Measurements from ENCODE around the gene LRRC73.
A peak's percentile ranks its signal among the peaks of the same experiment; 100 is the strongest.
"Not testable (repeated sequence)": the region's sequence is repeated elsewhere in the genome, so short reads cannot be mapped to it uniquely, and the experiment has no call there.

LRRC73 gene

GRCh38 chr6:43509984-43510826, at the start of gene LRRC73:
Gene LRRC73 (minus strand): TSS chr6:43510346. CDS start chr6:43509785, 561 bp downstream.
- DNase-seq (ENCODE audit: low read depth), result peak; percentile 70

GRCh38 chr6:43559328-43559727, 49.2 kb upstream of the LRRC73 start:
- DNase-seq (ENCODE audit: low read depth), result no peak

- DNase-seq (ENCODE audit: low read depth), result not testable (repeated sequence)
Observed at GRCh38 chr6:43557620-43558019, 47.5 kb upstream of the LRRC73 start.

GRCh38 chr6:43547222-43547621, 37.1 kb upstream of the LRRC73 start:
- no peak for DNase-seq (ENCODE audit: low read depth)

- DNase-seq (ENCODE audit: low read depth), result no peak
Observed at GRCh38 chr6:43544461-43544860, 34.3 kb upstream of the LRRC73 start.

- DNase-seq (ENCODE audit: low read depth), result no peak
Observed at GRCh38 chr6:43541774-43542471, 31.8 kb upstream of the LRRC73 start.

- DNase-seq (ENCODE audit: low read depth), result no peak
Observed at GRCh38 chr6:43540507-43540906, 30.4 kb upstream of the LRRC73 start.

GRCh38 chr6:43539409-43539808, 29.3 kb upstream of the LRRC73 start:
- not testable (repeated sequence) for DNase-seq (ENCODE audit: low read depth)

GRCh38 chr6:43538986-43539385, 28.8 kb upstream of the LRRC73 start:
- DNase-seq (ENCODE audit: low read depth), result not testable (repeated sequence)

- DNase-seq (ENCODE audit: low read depth), result no peak
Observed at GRCh38 chr6:43532201-43532600, 22.1 kb upstream of the LRRC73 start.

- no peak for DNase-seq (ENCODE audit: low read depth)
Observed at GRCh38 chr6:43524483-43524961, 14.4 kb upstream of the LRRC73 start.

- DNase-seq (ENCODE audit: low read depth), result no peak
Observed at GRCh38 chr6:43523284-43523683, 13.1 kb upstream of the LRRC73 start.

- no peak for DNase-seq (ENCODE audit: low read depth)
Observed at GRCh38 chr6:43522547-43523261, 12.6 kb upstream of the LRRC73 start.

GRCh38 chr6:43521836-43522235, 11.7 kb upstream of the LRRC73 start:
- DNase-seq (ENCODE audit: low read depth), result no peak

- DNase-seq (ENCODE audit: low read depth), result no peak
Observed at GRCh38 chr6:43520097-43520496, 10.0 kb upstream of the LRRC73 start.

- no peak for DNase-seq (ENCODE audit: low read depth)
Observed at GRCh38 chr6:43517505-43518357, 7.6 kb upstream of the LRRC73 start.

GRCh38 chr6:43516697-43517504, 6.8 kb upstream of the LRRC73 start, which contains the start of the genes POLR1C and YIPF3:
Gene POLR1C (plus strand): TSS chr6:43517089. CDS start chr6:43517110, 21 bp downstream.
Gene YIPF3 (minus strand): TSS chr6:43516926. CDS start chr6:43516807, 119 bp downstream.
- DNase-seq (ENCODE audit: low read depth), result peak; percentile 97

GRCh38 chr6:43516367-43516696, 6.2 kb upstream of the LRRC73 start:
- DNase-seq (ENCODE audit: low read depth), result no peak

- DNase-seq (ENCODE audit: low read depth), result no peak
Observed at GRCh38 chr6:43515808-43516207, 5.7 kb upstream of the LRRC73 start.

GRCh38 chr6:43511824-43512415, 1.8 kb upstream of the LRRC73 start:
- no peak for DNase-seq (ENCODE audit: low read depth)
